B cell (primary cell): Measurements from ENCODE around the gene MAP2K6.

Source experiments
- EZH2 ChIP-seq: IDR thresholded peaks from 2 replicates; pipeline ENCODE4 v1.6.1; 2012; ENCODE audit warnings: borderline replicate concordance, low read depth, mild to moderate bottlenecking, moderate library complexity, low read length; ENCODE audit not compliant: insufficient read depth, poor library complexity, severe bottlenecking
- TF ChIP-seq, protein P1 (sequence below): fragments of 200-600 bp; IDR thresholded peaks from one replicate; pipeline ENCODE4 v1.8.0; 2022; ENCODE audit warnings: antibody characterized with exemption, mild to moderate bottlenecking

DNA sequence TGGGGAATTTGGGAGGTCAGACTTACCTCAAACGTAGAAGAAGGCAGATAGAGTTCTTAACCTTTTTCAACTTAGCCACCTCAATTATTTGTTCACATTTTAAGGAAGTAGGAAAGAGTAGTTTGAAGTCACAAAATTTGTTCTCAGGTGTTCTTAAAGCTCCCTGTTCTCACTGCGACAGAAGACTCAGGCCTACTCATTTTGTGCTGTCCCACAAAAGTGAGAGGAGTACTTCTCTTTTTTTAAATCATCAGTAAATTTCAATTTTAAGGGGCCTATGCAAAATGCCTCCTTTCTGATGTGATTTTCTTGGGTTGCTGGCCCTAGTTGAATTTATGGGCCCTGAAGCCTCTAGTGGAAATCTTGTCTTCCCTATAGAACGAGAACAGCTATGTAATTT lies 133.4 kb downstream of the MAP2K6 start:
- TF ChIP-seq EZH2 = no peak
- TF ChIP-seq, protein P1, sequence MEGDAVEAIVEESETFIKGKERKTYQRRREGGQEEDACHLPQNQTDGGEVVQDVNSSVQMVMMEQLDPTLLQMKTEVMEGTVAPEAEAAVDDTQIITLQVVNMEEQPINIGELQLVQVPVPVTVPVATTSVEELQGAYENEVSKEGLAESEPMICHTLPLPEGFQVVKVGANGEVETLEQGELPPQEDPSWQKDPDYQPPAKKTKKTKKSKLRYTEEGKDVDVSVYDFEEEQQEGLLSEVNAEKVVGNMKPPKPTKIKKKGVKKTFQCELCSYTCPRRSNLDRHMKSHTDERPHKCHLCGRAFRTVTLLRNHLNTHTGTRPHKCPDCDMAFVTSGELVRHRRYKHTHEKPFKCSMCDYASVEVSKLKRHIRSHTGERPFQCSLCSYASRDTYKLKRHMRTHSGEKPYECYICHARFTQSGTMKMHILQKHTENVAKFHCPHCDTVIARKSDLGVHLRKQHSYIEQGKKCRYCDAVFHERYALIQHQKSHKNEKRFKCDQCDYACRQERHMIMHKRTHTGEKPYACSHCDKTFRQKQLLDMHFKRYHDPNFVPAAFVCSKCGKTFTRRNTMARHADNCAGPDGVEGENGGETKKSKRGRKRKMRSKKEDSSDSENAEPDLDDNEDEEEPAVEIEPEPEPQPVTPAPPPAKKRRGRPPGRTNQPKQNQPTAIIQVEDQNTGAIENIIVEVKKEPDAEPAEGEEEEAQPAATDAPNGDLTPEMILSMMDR = no peak
